Loucy (cell line): ENCODE data around the gene ZNF775.

Experiments used
- H2AFZ ChIP-seq: fragments of 200-600 bp; sonication (generic); 2 replicates; pipeline ENCODE4 v1.6.0; 2016; ENCODE audit warnings: antibody characterized with exemption, mild to moderate bottlenecking, low read length, moderate library complexity
- H3F3A ChIP-seq: fragments of 200-600 bp; 2 replicates; pipeline ENCODE4 v1.6.0; 2016; ENCODE audit warnings: antibody characterized with exemption, low read depth, mild to moderate bottlenecking
- H3K27me3 ChIP-seq: fragments of 200-600 bp; sonication (generic); 2 replicates; pipeline ENCODE4 v1.6.1; 2014; ENCODE audit warnings: low read length, mild to moderate bottlenecking; ENCODE audit not compliant: insufficient read depth, poor library complexity, severe bottlenecking
- H3K36me3 ChIP-seq: fragments of 200-600 bp; sonication (generic); 2 replicates; pipeline ENCODE4 v1.6.1; 2016; ENCODE audit warnings: low read length; ENCODE audit not compliant: insufficient read depth
- H3K4me1 ChIP-seq: fragments of 200-600 bp; sonication (generic); 2 replicates; pipeline ENCODE4 v1.5.1; 2014; ENCODE audit warnings: low read length, mild to moderate bottlenecking; ENCODE audit not compliant: insufficient read depth, poor library complexity, severe bottlenecking
- H3K4me2 ChIP-seq: fragments of 200-600 bp; sonication (generic); 2 replicates; pipeline ENCODE4 v1.6.0; 2014; ENCODE audit warnings: antibody characterized with exemption, low read length, low read depth, mild to moderate bottlenecking; ENCODE audit not compliant: poor library complexity, severe bottlenecking
- H3K4me3 ChIP-seq: fragments of 200-600 bp; sonication (generic); 2 replicates; pipeline ENCODE4 v1.5.1; 2014; ENCODE audit warnings: low read length, mild to moderate bottlenecking, mixed read lengths; ENCODE audit not compliant: poor library complexity, severe bottlenecking
- H3K79me2 ChIP-seq: fragments of 200-600 bp; sonication (generic); 2 replicates; pipeline ENCODE4 v1.6.1; 2014; ENCODE audit warnings: low read length; ENCODE audit not compliant: insufficient read depth
- H3K9ac ChIP-seq: fragments of 200-600 bp; sonication (generic); 2 replicates; pipeline ENCODE4 v1.6.0; 2014; ENCODE audit warnings: mild to moderate bottlenecking, low read depth, low read length, moderate library complexity; ENCODE audit not compliant: poor library complexity, severe bottlenecking
- H3K9me2 ChIP-seq: fragments of 200-600 bp; sonication (generic); replicated peaks from 2 replicates; pipeline ENCODE4 v1.6.1; 2016; ENCODE audit warnings: low read depth, low read length, mixed read lengths
- H3K9me3 ChIP-seq: fragments of 200-600 bp; sonication (generic); 2 replicates; pipeline ENCODE4 v1.6.1; 2014; ENCODE audit warnings: mild to moderate bottlenecking, antibody characterized with exemption, low read length, low read depth; ENCODE audit not compliant: insufficient read depth
- H4K20me1 ChIP-seq: fragments of 200-600 bp; sonication (generic); 2 replicates; pipeline ENCODE4 v1.6.0; 2014; ENCODE audit warnings: antibody characterized with exemption, low read length, mild to moderate bottlenecking; ENCODE audit not compliant: insufficient read depth, poor library complexity, severe bottlenecking
- CTCF ChIP-seq: fragments of 200-600 bp; sonication (generic); conservative IDR thresholded peaks from 2 replicates; pipeline ENCODE4 v1.5.1; 2014; ENCODE audit warnings: mild to moderate bottlenecking, antibody characterized with exemption, low read length
- EZH2phosphoT487 ChIP-seq: fragments of 200-600 bp; IDR thresholded peaks from 2 replicates; pipeline ENCODE4 v1.6.1; 2018; ENCODE audit warnings: antibody characterized with exemption, mild to moderate bottlenecking, moderate library complexity, borderline replicate concordance

Gene ZNF775

GRCh38 chr7:150357771-150358427, 21.2 kb upstream of the ZNF775 start:
- no peaks in the 10 kb centered on the region for H4K20me1 ChIP-seq
- H2AFZ ChIP-seq, result no peak overlapping the region
- H3K4me3 ChIP-seq, result peak overlapping the region; percentile 53
- H3K4me1 ChIP-seq, result peaks cover 38% of the 10 kb centered on the region
- H3K4me2 ChIP-seq, result peak overlapping the region; percentile 58
- TF ChIP-seq EZH2phosphoT487, result no peak
- no peak for TF ChIP-seq CTCF
- no peaks in the 10 kb centered on the region for H3K79me2 ChIP-seq
- peaks cover 2% of the 10 kb centered on the region; the same call in 1 of the 2 replicates for H3F3A ChIP-seq
- no peaks in the 10 kb centered on the region for H3K27me3 ChIP-seq
- no peaks in the 10 kb centered on the region for H3K36me3 ChIP-seq
- peak overlapping the region; percentile 55 for H3K9ac ChIP-seq
- no peaks in the 10 kb centered on the region for H3K9me3 ChIP-seq
- H3K9me2 ChIP-seq, result no peaks in the 10 kb centered on the region

- Histone ChIP-seq H3K9me2 (no peaks in the 10 kb centered on the region), H2AFZ (no peak overlapping the region), H3K27me3 (no peaks in the 10 kb centered on the region), H3K4me1 (peaks cover 44% of the 10 kb centered on the region), H3F3A (peaks cover 2% of the 10 kb centered on the region; the same call in 1 of the 2 replicates), H3K9ac (peak overlapping the region; percentile 55), H3K79me2 (no peaks in the 10 kb centered on the region), H3K36me3 (no peaks in the 10 kb centered on the region), H4K20me1 (no peaks in the 10 kb centered on the region), H3K9me3 (no peaks in the 10 kb centered on the region), H3K4me3 (no peak overlapping the region), H3K4me2 (peak overlapping the region; percentile 58)
- TF ChIP-seq EZH2phosphoT487 (no peak), CTCF (no peak)
Measured at GRCh38 chr7:150358433-150358832, 20.7 kb upstream of the ZNF775 start.

- H3K4me3 ChIP-seq, result no peak overlapping the region
- peaks cover 50% of the 10 kb centered on the region for H3K4me1 ChIP-seq
- H3F3A ChIP-seq, result peaks cover 2% of the 10 kb centered on the region; the same call in 1 of the 2 replicates
- H3K9ac ChIP-seq, result no peak overlapping the region
- no peaks in the 10 kb centered on the region for H3K9me3 ChIP-seq
- H3K4me2 ChIP-seq, result no peak overlapping the region
- no peaks in the 10 kb centered on the region for H3K27me3 ChIP-seq
- no peaks in the 10 kb centered on the region for H3K9me2 ChIP-seq
- H4K20me1 ChIP-seq, result no peaks in the 10 kb centered on the region
- no peak overlapping the region for H2AFZ ChIP-seq
- no peaks in the 10 kb centered on the region for H3K79me2 ChIP-seq
- no peaks in the 10 kb centered on the region for H3K36me3 ChIP-seq
- TF ChIP-seq EZH2phosphoT487 (no peak), CTCF (no peak)
Measured at GRCh38 chr7:150358988-150359621, 20.0 kb upstream of the ZNF775 start.
